Measurements from ENCODE around the gene CAPS.
"Not testable (repeated sequence)": the region's sequence is repeated elsewhere in the genome, so short reads cannot be mapped to it uniquely, and the experiment has no call there.

Gene CAPS

GRCh38 chr19:5959260-5960004 lies 45.4 kb downstream of the CAPS start:
- no peak for DNase-seq

- no peak for DNase-seq
These were observed 46.2 kb downstream of the CAPS start for GRCh38 chr19:5960005-5961001.

- DNase-seq: not testable (repeated sequence)
These were observed 47.6 kb downstream of the CAPS start for GRCh38 chr19:5961641-5961968.

- no peak for DNase-seq
These were observed 48.2 kb downstream of the CAPS start for GRCh38 chr19:5961969-5962945.

- DNase-seq: not testable (repeated sequence)
These were observed 49.2 kb downstream of the CAPS start for GRCh38 chr19:5963259-5963658.

- DNase-seq: no peak
These were observed 49.8 kb downstream of the CAPS start for GRCh38 chr19:5963855-5964254.

- DNase-seq: no peak
These were observed 50.9 kb downstream of the CAPS start for GRCh38 chr19:5964816-5965565.

All from NCI-H1048 (cell line).